Measurements from ENCODE around the gene CCDC24. TPM values are rescaled to one million over a fixed set of nuclear protein-coding genes. Genes with fewer than 3 reads are reported as not detected.

CCDC24 gene
- total RNA-seq, 1 donor from 2014 or later: 9.6 TPM

GRCh38 chr1:43953361-43953760 lies 38.0 kb upstream of the CCDC24 start:
- Histone ChIP-seq H3K36me3 (ENCODE audit: control insufficient read depth, insufficient read depth, low read length) (peaks cover 2% of the 10 kb centered on the region), H3K4me3 (ENCODE audit: low read depth, low read length) (no peak overlapping the region), H3K27me3 (ENCODE audit: control insufficient read depth, insufficient read depth, low read length) (no peaks in the 10 kb centered on the region)
- DNase-seq (ENCODE audit: low read depth): no peak
- no peak for TF ChIP-seq CTCF (IDR thresholded peaks at IDR 0.05; ENCODE audit: insufficient read depth, low read length, poor library complexity, severe bottlenecking)

GRCh38 chr1:43954036-43954435 lies 37.4 kb upstream of the CCDC24 start:
- Histone ChIP-seq H3K4me3 (ENCODE audit: low read depth, low read length) (no peak overlapping the region), H3K36me3 (ENCODE audit: control insufficient read depth, insufficient read depth, low read length) (peaks cover 2% of the 10 kb centered on the region), H3K27me3 (ENCODE audit: control insufficient read depth, insufficient read depth, low read length) (no peaks in the 10 kb centered on the region)
- no peak for TF ChIP-seq CTCF (IDR thresholded peaks at IDR 0.05; ENCODE audit: insufficient read depth, low read length, poor library complexity, severe bottlenecking)
- DNase-seq (ENCODE audit: low read depth): no peak

- Histone ChIP-seq H3K27me3 (ENCODE audit: control insufficient read depth, insufficient read depth, low read length) (no peaks in the 10 kb centered on the region), H3K4me3 (ENCODE audit: low read depth, low read length) (no peak overlapping the region), H3K36me3 (ENCODE audit: control insufficient read depth, insufficient read depth, low read length) (peaks cover 2% of the 10 kb centered on the region)
- DNase-seq (ENCODE audit: low read depth): no peak
- no peak for TF ChIP-seq CTCF (IDR thresholded peaks at IDR 0.05; ENCODE audit: insufficient read depth, low read length, poor library complexity, severe bottlenecking)
Observed at GRCh38 chr1:43956234-43956633, 35.2 kb upstream of the CCDC24 start.

- Histone ChIP-seq H3K27me3 (ENCODE audit: control insufficient read depth, insufficient read depth, low read length) (no peaks in the 10 kb centered on the region), H3K4me3 (ENCODE audit: low read depth, low read length) (no peak overlapping the region), H3K36me3 (ENCODE audit: control insufficient read depth, insufficient read depth, low read length) (peaks cover 2% of the 10 kb centered on the region)
- DNase-seq (ENCODE audit: low read depth): no peak
- TF ChIP-seq CTCF (IDR thresholded peaks at IDR 0.05; ENCODE audit: insufficient read depth, low read length, poor library complexity, severe bottlenecking): no peak
Observed at GRCh38 chr1:43957407-43958040, 33.9 kb upstream of the CCDC24 start.

GRCh38 chr1:43958351-43959255 lies 32.8 kb upstream of the CCDC24 start:
- TF ChIP-seq CTCF (IDR thresholded peaks at IDR 0.05; ENCODE audit: insufficient read depth, low read length, poor library complexity, severe bottlenecking): no peak
- DNase-seq (ENCODE audit: low read depth): no peak
- no peak overlapping the region for H3K4me3 ChIP-seq (ENCODE audit: low read depth, low read length)
- no peaks in the 10 kb centered on the region for H3K27me3 ChIP-seq (ENCODE audit: control insufficient read depth, insufficient read depth, low read length)
- H3K36me3 ChIP-seq (ENCODE audit: control insufficient read depth, insufficient read depth, low read length): peaks cover 2% of the 10 kb centered on the region
